ENCODE data around the gene MBP.

GRCh38 chr18:77106331-77106730, 26.3 kb downstream of the MBP start:
- TF ChIP-seq CTCF (IDR thresholded peaks at IDR 0.05; ENCODE audit: poor library complexity, severe bottlenecking) (no peak), EP300 (conservative IDR thresholded peaks at IDR 0.05; ENCODE audit: poor library complexity, severe bottlenecking) (no peak), POLR2AphosphoS5 (IDR thresholded peaks at IDR 0.05) (no peak), EZH2 (IDR thresholded peaks at IDR 0.05; ENCODE audit: borderline replicate concordance, insufficient read depth, low read length, poor library complexity, severe bottlenecking) (no peak), TAF1 (IDR thresholded peaks at IDR 0.05; ENCODE audit: low read depth) (no peak), RAD21 (conservative IDR thresholded peaks at IDR 0.05) (no peak)

All from neural cell (in vitro differentiated cells).